Measurements from ENCODE around the gene HOXA2. TPM values are rescaled to one million over a fixed set of nuclear protein-coding genes. Genes with fewer than 3 reads are reported as not detected.

Gene HOXA2
- total and polyA plus RNA-seq, 2 of the 13 experiments (the other 11 are each of a cell fraction or from before 2014, with no cell fraction given), result 0.22 to 0.29 TPM

DNA sequence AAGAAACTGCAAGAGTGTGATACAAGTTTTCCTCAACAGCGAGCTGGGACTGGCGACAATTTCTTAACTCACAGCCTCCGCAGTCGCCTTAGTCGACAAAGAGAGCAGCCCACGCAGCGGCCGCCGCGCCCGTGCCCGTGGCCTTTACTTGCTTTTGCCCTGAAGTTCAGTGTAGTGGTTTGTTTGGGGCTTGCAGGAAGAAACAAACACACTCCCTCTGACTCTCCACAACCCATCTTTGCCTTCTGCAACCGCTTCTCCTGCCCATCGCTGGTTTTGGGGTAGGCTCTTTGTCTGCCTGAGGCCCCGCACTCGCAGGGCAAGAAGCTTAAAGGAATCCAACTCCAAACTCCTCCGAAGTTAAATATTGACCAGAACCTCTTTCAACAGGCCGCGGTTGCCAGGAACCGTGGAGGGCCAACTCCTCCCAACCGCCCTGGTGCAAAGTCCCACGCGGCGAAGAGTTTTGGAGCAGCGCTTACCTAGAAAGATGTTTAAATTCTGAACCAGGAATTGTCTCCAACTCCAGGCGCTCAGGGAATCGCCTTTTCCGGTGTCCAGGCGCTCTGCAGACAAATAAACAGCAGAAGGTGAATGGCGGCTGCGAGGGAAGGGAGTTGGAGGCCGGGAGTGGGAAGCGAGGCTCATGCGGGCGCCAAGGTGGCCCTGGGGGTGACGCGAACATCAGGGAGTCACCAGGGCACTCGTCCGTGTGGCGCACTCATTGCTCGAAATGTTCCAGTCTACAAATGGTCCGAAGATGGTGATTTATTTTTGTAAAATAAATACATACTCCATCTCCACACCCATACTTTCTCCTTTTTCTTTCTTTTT is 19.8 kb upstream of the HOXA2 start (continued):
- TF ChIP-seq, protein P1, sequence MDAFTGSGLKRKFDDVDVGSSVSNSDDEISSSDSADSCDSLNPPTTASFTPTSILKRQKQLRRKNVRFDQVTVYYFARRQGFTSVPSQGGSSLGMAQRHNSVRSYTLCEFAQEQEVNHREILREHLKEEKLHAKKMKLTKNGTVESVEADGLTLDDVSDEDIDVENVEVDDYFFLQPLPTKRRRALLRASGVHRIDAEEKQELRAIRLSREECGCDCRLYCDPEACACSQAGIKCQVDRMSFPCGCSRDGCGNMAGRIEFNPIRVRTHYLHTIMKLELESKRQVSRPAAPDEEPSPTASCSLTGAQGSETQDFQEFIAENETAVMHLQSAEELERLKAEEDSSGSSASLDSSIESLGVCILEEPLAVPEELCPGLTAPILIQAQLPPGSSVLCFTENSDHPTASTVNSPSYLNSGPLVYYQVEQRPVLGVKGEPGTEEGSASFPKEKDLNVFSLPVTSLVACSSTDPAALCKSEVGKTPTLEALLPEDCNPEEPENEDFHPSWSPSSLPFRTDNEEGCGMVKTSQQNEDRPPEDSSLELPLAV (CRISPR knock-in tag; conservative IDR thresholded peaks at IDR 0.05; ENCODE audit: low read depth), result no peak
- TF ChIP-seq HMG20B (CRISPR knock-in tag; conservative IDR thresholded peaks at IDR 0.05) (0 out of 2 replicates have a peak, but pooled peaks have one; percentile 43), ZNF678 (CRISPR knock-in tag; IDR thresholded peaks at IDR 0.05) (no peak), SIN3A (IDR thresholded peaks at IDR 0.05; ENCODE audit: borderline replicate concordance, low read depth, low read length) (peak; percentile 45; the same call in 1 of the 2 replicates), PAF1 (CRISPR knock-in tag; IDR thresholded peaks at IDR 0.05) (no peak), ZNF501 (CRISPR knock-in tag; IDR thresholded peaks at IDR 0.05) (peak; percentile 76), FOXK2 (IDR thresholded peaks at IDR 0.05) (no peak), HDAC1 (CRISPR knock-in tag; IDR thresholded peaks at IDR 0.05) (peak; percentile 71), ZZZ3 (CRISPR knock-in tag; IDR thresholded peaks at IDR 0.05; ENCODE audit: borderline replicate concordance) (no peak), ERF (CRISPR knock-in tag; IDR thresholded peaks at IDR 0.05) (peak; percentile 65)
- TF ChIP-seq, protein P2, sequence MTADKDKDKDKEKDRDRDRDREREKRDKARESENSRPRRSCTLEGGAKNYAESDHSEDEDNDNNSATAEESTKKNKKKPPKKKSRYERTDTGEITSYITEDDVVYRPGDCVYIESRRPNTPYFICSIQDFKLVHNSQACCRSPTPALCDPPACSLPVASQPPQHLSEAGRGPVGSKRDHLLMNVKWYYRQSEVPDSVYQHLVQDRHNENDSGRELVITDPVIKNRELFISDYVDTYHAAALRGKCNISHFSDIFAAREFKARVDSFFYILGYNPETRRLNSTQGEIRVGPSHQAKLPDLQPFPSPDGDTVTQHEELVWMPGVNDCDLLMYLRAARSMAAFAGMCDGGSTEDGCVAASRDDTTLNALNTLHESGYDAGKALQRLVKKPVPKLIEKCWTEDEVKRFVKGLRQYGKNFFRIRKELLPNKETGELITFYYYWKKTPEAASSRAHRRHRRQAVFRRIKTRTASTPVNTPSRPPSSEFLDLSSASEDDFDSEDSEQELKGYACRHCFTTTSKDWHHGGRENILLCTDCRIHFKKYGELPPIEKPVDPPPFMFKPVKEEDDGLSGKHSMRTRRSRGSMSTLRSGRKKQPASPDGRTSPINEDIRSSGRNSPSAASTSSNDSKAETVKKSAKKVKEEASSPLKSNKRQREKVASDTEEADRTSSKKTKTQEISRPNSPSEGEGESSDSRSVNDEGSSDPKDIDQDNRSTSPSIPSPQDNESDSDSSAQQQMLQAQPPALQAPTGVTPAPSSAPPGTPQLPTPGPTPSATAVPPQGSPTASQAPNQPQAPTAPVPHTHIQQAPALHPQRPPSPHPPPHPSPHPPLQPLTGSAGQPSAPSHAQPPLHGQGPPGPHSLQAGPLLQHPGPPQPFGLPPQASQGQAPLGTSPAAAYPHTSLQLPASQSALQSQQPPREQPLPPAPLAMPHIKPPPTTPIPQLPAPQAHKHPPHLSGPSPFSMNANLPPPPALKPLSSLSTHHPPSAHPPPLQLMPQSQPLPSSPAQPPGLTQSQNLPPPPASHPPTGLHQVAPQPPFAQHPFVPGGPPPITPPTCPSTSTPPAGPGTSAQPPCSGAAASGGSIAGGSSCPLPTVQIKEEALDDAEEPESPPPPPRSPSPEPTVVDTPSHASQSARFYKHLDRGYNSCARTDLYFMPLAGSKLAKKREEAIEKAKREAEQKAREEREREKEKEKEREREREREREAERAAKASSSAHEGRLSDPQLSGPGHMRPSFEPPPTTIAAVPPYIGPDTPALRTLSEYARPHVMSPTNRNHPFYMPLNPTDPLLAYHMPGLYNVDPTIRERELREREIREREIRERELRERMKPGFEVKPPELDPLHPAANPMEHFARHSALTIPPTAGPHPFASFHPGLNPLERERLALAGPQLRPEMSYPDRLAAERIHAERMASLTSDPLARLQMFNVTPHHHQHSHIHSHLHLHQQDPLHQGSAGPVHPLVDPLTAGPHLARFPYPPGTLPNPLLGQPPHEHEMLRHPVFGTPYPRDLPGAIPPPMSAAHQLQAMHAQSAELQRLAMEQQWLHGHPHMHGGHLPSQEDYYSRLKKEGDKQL (CRISPR knock-in tag; IDR thresholded peaks at IDR 0.05; ENCODE audit: low read depth), result 0 out of 2 replicates have a peak, but pooled peaks have one; percentile 7
- TF ChIP-seq, protein P3, sequence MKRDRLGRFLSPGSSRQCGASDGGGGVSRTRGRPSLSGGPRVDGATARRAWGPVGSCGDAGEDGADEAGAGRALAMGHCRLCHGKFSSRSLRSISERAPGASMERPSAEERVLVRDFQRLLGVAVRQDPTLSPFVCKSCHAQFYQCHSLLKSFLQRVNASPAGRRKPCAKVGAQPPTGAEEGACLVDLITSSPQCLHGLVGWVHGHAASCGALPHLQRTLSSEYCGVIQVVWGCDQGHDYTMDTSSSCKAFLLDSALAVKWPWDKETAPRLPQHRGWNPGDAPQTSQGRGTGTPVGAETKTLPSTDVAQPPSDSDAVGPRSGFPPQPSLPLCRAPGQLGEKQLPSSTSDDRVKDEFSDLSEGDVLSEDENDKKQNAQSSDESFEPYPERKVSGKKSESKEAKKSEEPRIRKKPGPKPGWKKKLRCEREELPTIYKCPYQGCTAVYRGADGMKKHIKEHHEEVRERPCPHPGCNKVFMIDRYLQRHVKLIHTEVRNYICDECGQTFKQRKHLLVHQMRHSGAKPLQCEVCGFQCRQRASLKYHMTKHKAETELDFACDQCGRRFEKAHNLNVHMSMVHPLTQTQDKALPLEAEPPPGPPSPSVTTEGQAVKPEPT (CRISPR knock-in tag; IDR thresholded peaks at IDR 0.05; ENCODE audit: low read depth), result no peak
- TF ChIP-seq, protein P4, sequence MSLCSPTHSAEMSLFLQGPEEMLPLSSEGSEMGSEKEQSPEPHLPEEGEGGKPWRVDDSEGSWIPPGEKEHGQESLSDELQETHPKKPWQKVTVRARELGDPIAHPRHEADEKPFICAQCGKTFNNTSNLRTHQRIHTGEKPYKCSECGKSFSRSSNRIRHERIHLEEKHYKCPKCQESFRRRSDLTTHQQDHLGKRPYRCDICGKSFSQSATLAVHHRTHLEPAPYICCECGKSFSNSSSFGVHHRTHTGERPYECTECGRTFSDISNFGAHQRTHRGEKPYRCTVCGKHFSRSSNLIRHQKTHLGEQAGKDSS (CRISPR knock-in tag; IDR thresholded peaks at IDR 0.05; ENCODE audit: borderline replicate concordance, low read depth), result peak; percentile 18; the same call in 1 of the 2 replicates
- TF ChIP-seq, protein P5, sequence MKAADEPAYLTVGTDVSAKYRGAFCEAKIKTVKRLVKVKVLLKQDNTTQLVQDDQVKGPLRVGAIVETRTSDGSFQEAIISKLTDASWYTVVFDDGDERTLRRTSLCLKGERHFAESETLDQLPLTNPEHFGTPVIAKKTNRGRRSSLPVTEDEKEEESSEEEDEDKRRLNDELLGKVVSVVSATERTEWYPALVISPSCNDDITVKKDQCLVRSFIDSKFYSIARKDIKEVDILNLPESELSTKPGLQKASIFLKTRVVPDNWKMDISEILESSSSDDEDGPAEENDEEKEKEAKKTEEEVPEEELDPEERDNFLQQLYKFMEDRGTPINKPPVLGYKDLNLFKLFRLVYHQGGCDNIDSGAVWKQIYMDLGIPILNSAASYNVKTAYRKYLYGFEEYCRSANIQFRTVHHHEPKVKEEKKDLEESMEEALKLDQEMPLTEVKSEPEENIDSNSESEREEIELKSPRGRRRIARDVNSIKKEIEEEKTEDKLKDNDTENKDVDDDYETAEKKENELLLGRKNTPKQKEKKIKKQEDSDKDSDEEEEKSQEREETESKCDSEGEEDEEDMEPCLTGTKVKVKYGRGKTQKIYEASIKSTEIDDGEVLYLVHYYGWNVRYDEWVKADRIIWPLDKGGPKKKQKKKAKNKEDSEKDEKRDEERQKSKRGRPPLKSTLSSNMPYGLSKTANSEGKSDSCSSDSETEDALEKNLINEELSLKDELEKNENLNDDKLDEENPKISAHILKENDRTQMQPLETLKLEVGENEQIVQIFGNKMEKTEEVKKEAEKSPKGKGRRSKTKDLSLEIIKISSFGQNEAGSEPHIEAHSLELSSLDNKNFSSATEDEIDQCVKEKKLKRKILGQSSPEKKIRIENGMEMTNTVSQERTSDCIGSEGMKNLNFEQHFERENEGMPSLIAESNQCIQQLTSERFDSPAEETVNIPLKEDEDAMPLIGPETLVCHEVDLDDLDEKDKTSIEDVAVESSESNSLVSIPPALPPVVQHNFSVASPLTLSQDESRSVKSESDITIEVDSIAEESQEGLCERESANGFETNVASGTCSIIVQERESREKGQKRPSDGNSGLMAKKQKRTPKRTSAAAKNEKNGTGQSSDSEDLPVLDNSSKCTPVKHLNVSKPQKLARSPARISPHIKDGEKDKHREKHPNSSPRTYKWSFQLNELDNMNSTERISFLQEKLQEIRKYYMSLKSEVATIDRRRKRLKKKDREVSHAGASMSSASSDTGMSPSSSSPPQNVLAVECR (CRISPR knock-in tag; IDR thresholded peaks at IDR 0.05; ENCODE audit: borderline replicate concordance), result peak; percentile 68

All from HepG2 (cell line).